Trophoblast cell (in vitro differentiated cells and primary cell): Measurements from ENCODE around the gene BATF.
A peak's percentile ranks its signal among the peaks of the same experiment; 100 is the strongest.

Source experiments
- DNase-seq, 2 donors: peaks; one replicate each; pipeline ENCODE4 v3.0.0-alpha.2; 2016
- H2AFZ ChIP-seq: 2 replicates; pipeline ENCODE4 v1.6.1; 2013; ENCODE audit warnings: low read length, moderate library complexity, mild to moderate bottlenecking; ENCODE audit not compliant: insufficient read depth, poor library complexity
- H2AK5ac ChIP-seq: 2 replicates; pipeline ENCODE4 v1.6.1; 2013; ENCODE audit warnings: mild to moderate bottlenecking, low read length
- H2BK120ac ChIP-seq: 2 replicates; pipeline ENCODE4 v1.6.1; 2013; ENCODE audit warnings: low read length, mild to moderate bottlenecking, moderate library complexity; ENCODE audit not compliant: insufficient read depth, poor library complexity
- H2BK12ac ChIP-seq: 2 replicates; pipeline ENCODE4 v1.6.1; 2013; ENCODE audit warnings: mild to moderate bottlenecking, low read length, moderate library complexity
- H2BK5ac ChIP-seq: 2 replicates; pipeline ENCODE4 v1.6.1; 2013; ENCODE audit warnings: low read length, low read depth, moderate library complexity, mild to moderate bottlenecking; ENCODE audit not compliant: poor library complexity
- H3K14ac ChIP-seq: 2 replicates; pipeline ENCODE4 v1.6.1; 2013; ENCODE audit warnings: mild to moderate bottlenecking, low read length
- H3K18ac ChIP-seq: 2 replicates; pipeline ENCODE4 v1.6.1; 2013; ENCODE audit warnings: mild to moderate bottlenecking, low read length
- H3K23ac ChIP-seq: 2 replicates; pipeline ENCODE4 v1.6.1; 2013; ENCODE audit warnings: low read length
- H3K27ac ChIP-seq: 2 replicates; pipeline ENCODE4 v1.5.1; 2013; ENCODE audit warnings: low read depth, mild to moderate bottlenecking, inconsistent platforms, low read length, moderate library complexity
- H3K27me3 ChIP-seq: 2 replicates; pipeline ENCODE4 v1.6.1; 2013; ENCODE audit warnings: inconsistent platforms, mild to moderate bottlenecking, low read length, moderate library complexity; ENCODE audit not compliant: insufficient read depth
- H3K36me3 ChIP-seq, 2 experiments: 1 replicate in 1 of 2; 2 replicates in 1 of 2; pipeline ENCODE4 v1.6.1; 2013; ENCODE audit warnings: low read length in 2 of 2, mild to moderate bottlenecking in 2 of 2, moderate library complexity in 1 of 2; ENCODE audit not compliant: insufficient read depth in 2 of 2, control insufficient read depth in 1 of 2
- H3K4ac ChIP-seq: 2 replicates; pipeline ENCODE4 v1.6.1; 2013; ENCODE audit warnings: low read depth, mild to moderate bottlenecking, low read length, moderate library complexity
- H3K4me1 ChIP-seq, 2 experiments: 1 replicate in 1 of 2; 2 replicates in 1 of 2; pipeline ENCODE4 v1.6.1; 2013; ENCODE audit warnings: low read length in 2 of 2, mild to moderate bottlenecking in 2 of 2, moderate library complexity in 1 of 2; ENCODE audit not compliant: insufficient read depth in 2 of 2, control insufficient read depth in 1 of 2
- H3K4me2 ChIP-seq: 2 replicates; pipeline ENCODE4 v1.6.1; 2013; ENCODE audit warnings: inconsistent platforms, mild to moderate bottlenecking, low read length, moderate library complexity
- H3K4me3 ChIP-seq: 2 replicates; pipeline ENCODE4 v1.5.1; 2013; ENCODE audit warnings: mild to moderate bottlenecking, low read depth, low read length, inconsistent platforms
- H3K79me1 ChIP-seq: one replicate; pipeline ENCODE4 v1.6.1; 2013; ENCODE audit warnings: low read length
- H3K79me2 ChIP-seq: 2 replicates; pipeline ENCODE4 v1.6.1; 2013; ENCODE audit warnings: low read length, mild to moderate bottlenecking; ENCODE audit not compliant: control insufficient read depth, insufficient read depth, poor library complexity
- H3K9ac ChIP-seq: 2 replicates; pipeline ENCODE4 v1.6.1; 2013; ENCODE audit warnings: mild to moderate bottlenecking, low read length
- H3K9me3 ChIP-seq: 2 replicates; pipeline ENCODE4 v1.6.1; 2013; ENCODE audit warnings: low read depth, mild to moderate bottlenecking, control low read depth, inconsistent platforms, low read length; ENCODE audit not compliant: insufficient read depth
- H4K12ac ChIP-seq: 2 replicates; pipeline ENCODE4 v1.6.1; 2013; ENCODE audit warnings: low read depth, mild to moderate bottlenecking, low read length, moderate library complexity
- H4K8ac ChIP-seq: 2 replicates; pipeline ENCODE4 v1.6.1; 2013; ENCODE audit warnings: low read depth, mild to moderate bottlenecking, low read length, moderate library complexity
- H4K91ac ChIP-seq: one replicate; pipeline ENCODE4 v1.6.1; 2013; ENCODE audit warnings: low read depth, mild to moderate bottlenecking, low read length, moderate library complexity
- WGBS: extraction: QIAGEN DNeasy Blood & Tissue Kit; methylation state at CpG from one replicate; pipeline ENCODE4 v1.1.7; 2013; ENCODE audit warnings: missing lambda C conversion rate; ENCODE audit not compliant: insufficient read length, insufficient coverage; ENCODE audit errors: extremely low coverage; 5-methylcytosine and 5-hydroxymethylcytosine counted together

The BATF gene

GRCh38 chr14:75589931-75590330, 67.7 kb downstream of the BATF start:
- H3K36me3 ChIP-seq = peaks cover 2 to 5% of the 10 kb centered on the region in 2 experiments
- no peak overlapping the region for H4K8ac ChIP-seq

DNA sequence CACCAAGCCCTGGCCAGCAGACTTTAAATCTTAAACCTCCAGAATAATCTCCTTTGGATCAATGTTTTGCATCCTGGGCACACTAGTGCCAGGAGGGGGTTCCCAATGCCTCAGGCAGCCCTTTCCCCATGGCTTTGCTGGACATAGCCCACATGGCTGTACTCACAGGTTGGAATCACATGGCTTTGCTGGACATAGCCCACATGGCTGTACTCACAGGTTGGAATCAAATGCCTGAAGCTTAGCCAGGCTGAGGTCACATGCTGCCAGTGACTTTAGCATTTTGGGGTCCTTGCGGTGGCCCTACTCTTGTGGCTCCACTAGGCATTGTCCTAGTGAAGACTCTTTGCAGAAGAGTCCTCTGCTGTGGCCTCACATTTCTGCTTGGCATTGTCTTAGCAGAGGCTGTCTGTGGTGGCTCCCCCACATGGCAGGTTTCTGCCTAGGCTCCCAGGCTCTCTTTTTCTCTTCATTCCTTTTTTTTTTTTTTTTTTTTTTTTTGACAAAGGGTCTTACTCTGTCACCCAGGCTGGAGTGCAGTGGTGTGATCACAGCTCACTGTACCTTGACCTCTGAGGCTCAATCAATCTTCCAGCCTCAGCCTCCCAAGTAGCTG, 69.2 kb downstream of the BATF start:
- Histone ChIP-seq H3K9me3 (peaks cover 9% of the 10 kb centered on the region), H4K8ac (no peak overlapping the region), H3K4me3 (no peak overlapping the region), H3K18ac (no peak overlapping the region), H2BK12ac (no peak overlapping the region), H4K91ac (no peak overlapping the region), H3K4me1 (no peaks in the 10 kb centered on the region), H3K4ac (no peak overlapping the region), H3K4me2 (no peak overlapping the region), H3K23ac (no peak overlapping the region), H2BK120ac (no peak overlapping the region), H3K79me2 (no peaks in the 10 kb centered on the region), H3K36me3 (peaks cover 2 to 5% of the 10 kb centered on the region in 2 experiments), H3K27ac (no peak overlapping the region), H2AFZ (no peak overlapping the region), H2BK5ac (no peak overlapping the region), H3K27me3 (no peaks in the 10 kb centered on the region), H3K14ac (no peak overlapping the region), H3K9ac (no peak overlapping the region), H2AK5ac (no peak overlapping the region), H4K12ac (no peak overlapping the region), H3K79me1 (no peaks in the 10 kb centered on the region)
- WGBS = no CpG with 5 or more reads among the region's 1 CpG
- no peak for DNase-seq

More at GRCh38 chr14:75589931-75590330, 67.7 kb downstream of the BATF start:
- H2BK5ac ChIP-seq = no peak overlapping the region
- no peaks in the 10 kb centered on the region for H3K79me1 ChIP-seq
- no peaks in the 10 kb centered on the region for H3K79me2 ChIP-seq
- peaks cover 9% of the 10 kb centered on the region for H3K9me3 ChIP-seq
- no peak overlapping the region for H2AFZ ChIP-seq
- WGBS = no CpG with 5 or more reads among the region's 6 CpGs
- H4K91ac ChIP-seq = no peak overlapping the region
- H3K4ac ChIP-seq = no peak overlapping the region
- H3K4me2 ChIP-seq = no peak overlapping the region
- no peak overlapping the region for H2BK12ac ChIP-seq
- no peak overlapping the region for H3K14ac ChIP-seq
- H3K4me1 ChIP-seq = peaks cover 0 to under 1% of the 10 kb centered on the region in 2 experiments
- no peak for DNase-seq
- no peaks in the 10 kb centered on the region for H3K27me3 ChIP-seq
- no peak overlapping the region for H3K9ac ChIP-seq
- no peak overlapping the region for H4K12ac ChIP-seq
- no peak overlapping the region for H3K23ac ChIP-seq
- no peak overlapping the region for H3K4me3 ChIP-seq
- H2BK120ac ChIP-seq = no peak overlapping the region
- no peak overlapping the region for H2AK5ac ChIP-seq
- H3K27ac ChIP-seq = no peak overlapping the region
- H3K18ac ChIP-seq = no peak overlapping the region

- H3K4me1 ChIP-seq = no peaks in the 10 kb centered on the region
- no peak overlapping the region for H2AFZ ChIP-seq
Observed at GRCh38 chr14:75591987-75592575, 69.8 kb downstream of the BATF start.

GRCh38 chr14:75595226-75595625, 73.0 kb downstream of the BATF start:
- no peaks in the 10 kb centered on the region for H3K4me1 ChIP-seq
- H4K91ac ChIP-seq = no peak overlapping the region
- no peak overlapping the region for H2BK5ac ChIP-seq
- no peak overlapping the region for H2BK120ac ChIP-seq
- no peak overlapping the region for H3K23ac ChIP-seq
- H3K79me1 ChIP-seq = no peaks in the 10 kb centered on the region
- no peak overlapping the region for H2AK5ac ChIP-seq
- no peak overlapping the region for H3K4me3 ChIP-seq
- peaks cover 9% of the 10 kb centered on the region for H3K9me3 ChIP-seq
- H4K8ac ChIP-seq = no peak overlapping the region
- WGBS = no CpG with 5 or more reads among the region's 3 CpGs
- no peak overlapping the region for H2BK12ac ChIP-seq
- no peak overlapping the region for H3K9ac ChIP-seq
- no peak overlapping the region for H3K4me2 ChIP-seq
- no peak overlapping the region for H3K14ac ChIP-seq
- H3K27me3 ChIP-seq = no peaks in the 10 kb centered on the region
- H2AFZ ChIP-seq = no peak overlapping the region
- DNase-seq = peak in 1 of 2 donors; percentile 64
- peaks cover 2 to 5% of the 10 kb centered on the region in 2 experiments for H3K36me3 ChIP-seq
- H4K12ac ChIP-seq = no peak overlapping the region
- no peaks in the 10 kb centered on the region for H3K79me2 ChIP-seq
- no peak overlapping the region for H3K18ac ChIP-seq
- no peak overlapping the region for H3K4ac ChIP-seq
- H3K27ac ChIP-seq = no peak overlapping the region

More at GRCh38 chr14:75591987-75592575, 69.8 kb downstream of the BATF start:
- Histone ChIP-seq H3K36me3 (peaks cover 2 to 5% of the 10 kb centered on the region in 2 experiments), H3K27me3 (no peaks in the 10 kb centered on the region), H3K23ac (no peak overlapping the region), H3K79me2 (no peaks in the 10 kb centered on the region), H2BK12ac (no peak overlapping the region), H4K91ac (no peak overlapping the region), H3K9me3 (peaks cover 9% of the 10 kb centered on the region), H2BK5ac (no peak overlapping the region), H3K27ac (no peak overlapping the region), H3K79me1 (no peaks in the 10 kb centered on the region), H3K4me2 (no peak overlapping the region), H2AK5ac (no peak overlapping the region), H4K12ac (no peak overlapping the region), H3K4ac (no peak overlapping the region), H4K8ac (no peak overlapping the region), H3K4me3 (no peak overlapping the region), H2BK120ac (no peak overlapping the region), H3K14ac (no peak overlapping the region), H3K18ac (no peak overlapping the region), H3K9ac (no peak overlapping the region)
- DNase-seq = no peak
